Heart left ventricle (tissue), 13 donors: ENCODE measurements around the gene GPC3.

ENCODE experiments used
- POLR2A ChIP-seq, 2 donors: fragments of 450-650 bp; IDR thresholded peaks; one replicate each; pipeline ENCODE4 v1.6.1; 2017; ENCODE audit warnings: antibody characterized with exemption in 2 of 2, mild to moderate bottlenecking in 2 of 2, moderate library complexity in 2 of 2
- TF ChIP-seq, protein P1 (sequence below), 12 donors: fragments of 200-600 bp; sonication (generic) in 4 of 12; IDR thresholded peaks; one replicate each; pipeline versions ENCODE4 v1.5.0 to v1.8.0; 2018 to 2022; ENCODE audit warnings: antibody characterized with exemption in 12 of 12, mild to moderate bottlenecking in 5 of 12
- donor health status: ischemic (EF 13 %, LVEDD 7.1; RV severe dilation, severe dysfunction).
- donor health status: DM: no; HTN: yes; CAD: no.
- donor health status: DM: no; HTN: no; CAD: no.
- donor health status: ischemic (EF 25% LVEDD 6.9; RV normal size, moderate dysfunction).
- donor health status: ischemic (EF 25% LVEDD 5.7; RV mildly dilated, moderate dysfunction).
- donor health status: ischemic (EF 35%, LVEDD 5.7; RV mildly dilated, moderate dysfunction).
- donor health status: nonischemic (EF 11% LVEDD 7.7; RV severe dilation, severe dysfunction).
- donor health status: DM: yes; HTN: yes; CAD: no.
- donor health status: PGD.
- donor health status: ischemic (EF 29% LVEDD 5.4; RV normal size, mild dysfunction).
- donor health status: nonischemic (EF 23%, LVEDD 6.1; RV moderate dilation, normal function).

DNA sequence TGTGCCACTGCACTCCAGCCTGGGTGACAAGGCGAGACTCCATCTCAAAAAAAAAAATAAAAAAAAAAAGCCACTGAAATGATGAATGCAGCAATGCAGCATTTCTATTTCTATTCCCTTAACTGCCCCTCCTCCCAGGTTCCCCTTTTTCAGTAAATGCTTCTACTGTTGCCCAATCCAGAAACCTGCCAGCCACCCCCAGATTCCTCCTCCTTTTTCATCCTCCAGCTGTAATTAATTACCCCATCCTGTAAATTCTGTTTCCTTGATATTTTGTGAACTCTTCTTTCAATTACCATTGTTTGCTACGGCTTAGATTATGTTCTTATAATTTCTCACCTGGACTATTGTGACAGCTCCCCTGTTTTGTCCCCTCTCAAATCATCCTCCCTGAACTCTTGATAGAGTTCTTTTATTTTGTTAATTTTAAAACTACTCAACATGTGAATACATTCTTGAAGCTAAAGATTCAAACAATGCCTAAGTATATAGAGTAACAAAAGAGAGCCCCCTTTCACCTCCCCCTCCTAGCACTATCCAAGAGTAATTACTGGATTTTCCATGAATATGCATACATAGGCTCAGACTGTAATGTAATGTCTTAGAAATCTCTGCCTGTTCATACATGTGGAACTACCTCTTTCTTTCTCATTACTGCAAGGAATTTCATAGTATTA lies 429.5 kb downstream of the GPC3 start:
- TF ChIP-seq, protein P1, sequence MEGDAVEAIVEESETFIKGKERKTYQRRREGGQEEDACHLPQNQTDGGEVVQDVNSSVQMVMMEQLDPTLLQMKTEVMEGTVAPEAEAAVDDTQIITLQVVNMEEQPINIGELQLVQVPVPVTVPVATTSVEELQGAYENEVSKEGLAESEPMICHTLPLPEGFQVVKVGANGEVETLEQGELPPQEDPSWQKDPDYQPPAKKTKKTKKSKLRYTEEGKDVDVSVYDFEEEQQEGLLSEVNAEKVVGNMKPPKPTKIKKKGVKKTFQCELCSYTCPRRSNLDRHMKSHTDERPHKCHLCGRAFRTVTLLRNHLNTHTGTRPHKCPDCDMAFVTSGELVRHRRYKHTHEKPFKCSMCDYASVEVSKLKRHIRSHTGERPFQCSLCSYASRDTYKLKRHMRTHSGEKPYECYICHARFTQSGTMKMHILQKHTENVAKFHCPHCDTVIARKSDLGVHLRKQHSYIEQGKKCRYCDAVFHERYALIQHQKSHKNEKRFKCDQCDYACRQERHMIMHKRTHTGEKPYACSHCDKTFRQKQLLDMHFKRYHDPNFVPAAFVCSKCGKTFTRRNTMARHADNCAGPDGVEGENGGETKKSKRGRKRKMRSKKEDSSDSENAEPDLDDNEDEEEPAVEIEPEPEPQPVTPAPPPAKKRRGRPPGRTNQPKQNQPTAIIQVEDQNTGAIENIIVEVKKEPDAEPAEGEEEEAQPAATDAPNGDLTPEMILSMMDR (IDR thresholded peaks at IDR 0.05), result no peak
- TF ChIP-seq POLR2A (IDR thresholded peaks at IDR 0.05), result no peak
